Liver (tissue), 9 donors: ENCODE measurements around the gene NRDC. TPM values are rescaled to one million over a fixed set of nuclear protein-coding genes. Genes with fewer than 3 reads are reported as not detected.

Experiments
- DNase-seq: peaks from one replicate; pipeline ENCODE4 v3.0.0-alpha.2; 2017; ENCODE audit warnings: low spot score
- H3K27ac ChIP-seq, 2 donors: one replicate each; pipeline ENCODE4 v1.7.0; 2013; ENCODE audit warnings: inconsistent platforms in 2 of 2, low read length in 2 of 2, control low read depth in 1 of 2, low read depth in 1 of 2, mild to moderate bottlenecking in 1 of 2
- H3K27me3 ChIP-seq, 4 donors: one replicate each; pipeline versions ENCODE4 v1.6.1 to v1.7.0; 2013; ENCODE audit warnings: low read length in 3 of 4, inconsistent platforms in 1 of 4, mild to moderate bottlenecking in 1 of 4, moderate library complexity in 1 of 4; ENCODE audit not compliant: control insufficient read depth in 4 of 4, insufficient read depth in 4 of 4
- H3K36me3 ChIP-seq, 4 donors: one replicate each; pipeline versions ENCODE4 v1.6.1 to v1.7.0; 2013; ENCODE audit warnings: low read length in 3 of 4, mild to moderate bottlenecking in 3 of 4, low read depth in 1 of 4, moderate library complexity in 1 of 4; ENCODE audit not compliant: control insufficient read depth in 4 of 4, insufficient read depth in 3 of 4
- H3K4me1 ChIP-seq, 4 donors: one replicate each; pipeline versions ENCODE4 v1.6.1 to v1.7.0; 2013; ENCODE audit warnings: low read length in 3 of 4, mild to moderate bottlenecking in 3 of 4, moderate library complexity in 1 of 4; ENCODE audit not compliant: control insufficient read depth in 4 of 4, insufficient read depth in 4 of 4
- H3K4me3 ChIP-seq, 3 donors: one replicate each; pipeline versions ENCODE4 v1.6.1 to v1.7.0; 2013; ENCODE audit warnings: low read length in 3 of 3, control low read depth in 1 of 3, low read depth in 1 of 3, mild to moderate bottlenecking in 1 of 3
- H3K9ac ChIP-seq, 2 donors: one replicate each; pipeline ENCODE4 v1.7.0; 2013; ENCODE audit warnings: low read length in 2 of 2, mild to moderate bottlenecking in 2 of 2, moderate library complexity in 2 of 2, control low read depth in 1 of 2, low read depth in 1 of 2
- H3K9me3 ChIP-seq, 4 donors: one replicate each; pipeline versions ENCODE4 v1.6.1 to v1.7.0; 2013; ENCODE audit warnings: low read length in 3 of 4; ENCODE audit not compliant: control insufficient read depth in 4 of 4
- CTCF ChIP-seq: fragments of 150-350 bp; IDR thresholded peaks from 2 replicates; pipeline ENCODE4 v1.5.1; 2017; ENCODE audit warnings: improper control_type of control experiment, low read depth, low read length; ENCODE audit not compliant: missing input control
- EGR1 ChIP-seq, 2 donors: IDR thresholded peaks; 2 replicates each; pipeline ENCODE4 v1.6.1; 2016 to 2018; ENCODE audit warnings: antibody characterized with exemption in 2 of 2, low read depth in 2 of 2
- FOXA1 ChIP-seq: IDR thresholded peaks from 2 replicates; pipeline ENCODE4 v1.6.1; 2016; ENCODE audit warnings: antibody characterized with exemption
- FOXA2 ChIP-seq: IDR thresholded peaks from 2 replicates; pipeline ENCODE4 v1.6.1; 2016; ENCODE audit warnings: antibody characterized with exemption
- GABPA ChIP-seq, 2 donors: IDR thresholded peaks in 1 of 2; conservative IDR thresholded peaks in 1 of 2; 2 replicates each; pipeline ENCODE4 v1.6.1; 2016; ENCODE audit warnings: antibody characterized with exemption in 2 of 2, mild to moderate bottlenecking in 1 of 2, moderate library complexity in 1 of 2
- HNF4A ChIP-seq, 2 donors: conservative IDR thresholded peaks; 2 replicates each; pipeline ENCODE4 v1.6.1; 2016; ENCODE audit warnings: antibody characterized with exemption in 2 of 2, mild to moderate bottlenecking in 2 of 2
- HNF4G ChIP-seq: IDR thresholded peaks from 2 replicates; pipeline ENCODE4 v1.6.1; 2016; ENCODE audit warnings: antibody characterized with exemption
- JUND ChIP-seq, 2 donors: IDR thresholded peaks; 2 replicates each; pipeline ENCODE4 v1.6.1; 2016; ENCODE audit warnings: antibody characterized with exemption in 2 of 2
- NR2F2 ChIP-seq: IDR thresholded peaks from 2 replicates; pipeline ENCODE4 v1.6.1; 2016; ENCODE audit warnings: antibody characterized with exemption
- RAD21 ChIP-seq, 2 donors: IDR thresholded peaks; 2 replicates each; pipeline ENCODE4 v1.6.1; 2016; ENCODE audit warnings: antibody characterized with exemption in 2 of 2, mild to moderate bottlenecking in 2 of 2
- RXRA ChIP-seq, 2 donors: IDR thresholded peaks; 2 replicates each; pipeline ENCODE4 v1.6.1; 2017 to 2018; ENCODE audit warnings: antibody characterized with exemption in 2 of 2, mild to moderate bottlenecking in 1 of 2
- SP1 ChIP-seq: IDR thresholded peaks from 2 replicates; pipeline ENCODE4 v1.6.1; 2018; ENCODE audit warnings: antibody characterized with exemption, mild to moderate bottlenecking
- TAF1 ChIP-seq: conservative IDR thresholded peaks from 2 replicates; pipeline ENCODE4 v1.6.1; 2016; ENCODE audit warnings: antibody characterized with exemption, mild to moderate bottlenecking
- YY1 ChIP-seq: IDR thresholded peaks from 2 replicates; pipeline ENCODE4 v1.6.1; 2016; ENCODE audit warnings: antibody characterized with exemption, mild to moderate bottlenecking
- ZBTB33 ChIP-seq: IDR thresholded peaks from 2 replicates; pipeline ENCODE4 v1.6.1; 2016; ENCODE audit warnings: antibody characterized with exemption
- WGBS: extraction: QIAGEN DNeasy Blood & Tissue Kit; methylation state at CpG from one replicate; pipeline ENCODE4 v1.1.7; 2013; 5-methylcytosine and 5-hydroxymethylcytosine counted together
- polyA plus RNA-seq, 2 donors: library from polyadenylated mRNA; stranded (reverse) in 1 of 2; unstranded in 1 of 2; fragments of 200-250 nt in 1 of 2; fragments of >200 nt in 1 of 2; fragmentation: Nextera tagmentation in 1 of 2; extraction: Ambion mirVana in 1 of 2; gene quantifications; one replicate each; pipeline versions ENCODE4 v1.2.1 to v1.2.3, GENCODE V29; 2013 to 2015
- total RNA-seq, 2 donors: library from RNA; depleted of rRNA; stranded (reverse); fragments of >200 nt; gene quantifications; one replicate each; pipeline ENCODE4 v1.2.3, GENCODE V29; 2014
- TF ChIP-seq, protein P1 (sequence below): IDR thresholded peaks from 2 replicates; pipeline ENCODE4 v1.6.1; 2016; ENCODE audit warnings: antibody characterized with exemption
- TF ChIP-seq, protein P2 (sequence below): IDR thresholded peaks from 2 replicates; pipeline ENCODE4 v1.6.1; 2016; ENCODE audit warnings: antibody characterized with exemption, mild to moderate bottlenecking
- TF ChIP-seq, protein P3 (sequence below): IDR thresholded peaks from 2 replicates; pipeline ENCODE4 v1.6.1; 2016; ENCODE audit warnings: antibody characterized with exemption
- donor health status: healthy.
- donor health status: healthy.
- donor health status: healthy.
- donor health status: healthy.
- donor health status: healthy.

NRDC gene
- total and polyA plus RNA-seq, 4 donors: 42.8 to 88.7 (median 72.1) TPM

DNA sequence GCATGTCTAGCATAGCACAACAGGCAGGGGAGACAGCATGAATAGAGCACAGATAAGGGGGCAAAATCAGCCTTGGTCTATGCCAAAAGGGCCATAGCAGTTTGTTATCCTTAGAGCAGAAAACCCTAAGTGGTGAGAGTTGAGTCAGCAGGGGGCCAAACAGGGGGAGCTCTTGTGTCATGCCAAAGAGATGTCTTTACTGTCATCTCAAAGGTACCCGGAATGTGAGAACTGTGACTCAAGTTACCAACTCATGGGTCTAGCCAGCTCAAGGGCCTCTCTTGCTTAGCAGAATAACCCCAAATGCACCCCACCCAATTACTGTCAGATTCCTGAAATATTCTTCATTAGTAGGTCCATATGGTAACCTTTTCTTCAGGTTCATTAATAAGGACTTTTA is 45.9 kb upstream of the NRDC start:
- no peak overlapping the region for H3K9ac ChIP-seq
- no peak overlapping the region for H3K4me3 ChIP-seq
- no peak for DNase-seq
- H3K27ac ChIP-seq: no peak overlapping the region
- no peaks in the 10 kb centered on the region for H3K27me3 ChIP-seq
- TF ChIP-seq RAD21 (IDR thresholded peaks at IDR 0.05) (no peak), HNF4A (conservative IDR thresholded peaks at IDR 0.05) (no peak), GABPA (IDR thresholded peaks at IDR 0.05 in 1 of 2, conservative IDR thresholded peaks at IDR 0.05 in 1 of 2) (no peak), JUND (IDR thresholded peaks at IDR 0.05) (no peak), FOXA1 (no peak), ZBTB33 (no peak), TAF1 (no peak), YY1 (no peak), FOXA2 (no peak), NR2F2 (no peak), CTCF (no peak), RXRA (IDR thresholded peaks at IDR 0.05) (no peak), HNF4G (no peak), SP1 (no peak), EGR1 (IDR thresholded peaks at IDR 0.05; ENCODE audit: low read depth in 2 of 2) (no peak)
- TF ChIP-seq, protein P1, sequence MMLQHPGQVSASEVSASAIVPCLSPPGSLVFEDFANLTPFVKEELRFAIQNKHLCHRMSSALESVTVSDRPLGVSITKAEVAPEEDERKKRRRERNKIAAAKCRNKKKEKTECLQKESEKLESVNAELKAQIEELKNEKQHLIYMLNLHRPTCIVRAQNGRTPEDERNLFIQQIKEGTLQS: no peak
- TF ChIP-seq, protein P2, sequence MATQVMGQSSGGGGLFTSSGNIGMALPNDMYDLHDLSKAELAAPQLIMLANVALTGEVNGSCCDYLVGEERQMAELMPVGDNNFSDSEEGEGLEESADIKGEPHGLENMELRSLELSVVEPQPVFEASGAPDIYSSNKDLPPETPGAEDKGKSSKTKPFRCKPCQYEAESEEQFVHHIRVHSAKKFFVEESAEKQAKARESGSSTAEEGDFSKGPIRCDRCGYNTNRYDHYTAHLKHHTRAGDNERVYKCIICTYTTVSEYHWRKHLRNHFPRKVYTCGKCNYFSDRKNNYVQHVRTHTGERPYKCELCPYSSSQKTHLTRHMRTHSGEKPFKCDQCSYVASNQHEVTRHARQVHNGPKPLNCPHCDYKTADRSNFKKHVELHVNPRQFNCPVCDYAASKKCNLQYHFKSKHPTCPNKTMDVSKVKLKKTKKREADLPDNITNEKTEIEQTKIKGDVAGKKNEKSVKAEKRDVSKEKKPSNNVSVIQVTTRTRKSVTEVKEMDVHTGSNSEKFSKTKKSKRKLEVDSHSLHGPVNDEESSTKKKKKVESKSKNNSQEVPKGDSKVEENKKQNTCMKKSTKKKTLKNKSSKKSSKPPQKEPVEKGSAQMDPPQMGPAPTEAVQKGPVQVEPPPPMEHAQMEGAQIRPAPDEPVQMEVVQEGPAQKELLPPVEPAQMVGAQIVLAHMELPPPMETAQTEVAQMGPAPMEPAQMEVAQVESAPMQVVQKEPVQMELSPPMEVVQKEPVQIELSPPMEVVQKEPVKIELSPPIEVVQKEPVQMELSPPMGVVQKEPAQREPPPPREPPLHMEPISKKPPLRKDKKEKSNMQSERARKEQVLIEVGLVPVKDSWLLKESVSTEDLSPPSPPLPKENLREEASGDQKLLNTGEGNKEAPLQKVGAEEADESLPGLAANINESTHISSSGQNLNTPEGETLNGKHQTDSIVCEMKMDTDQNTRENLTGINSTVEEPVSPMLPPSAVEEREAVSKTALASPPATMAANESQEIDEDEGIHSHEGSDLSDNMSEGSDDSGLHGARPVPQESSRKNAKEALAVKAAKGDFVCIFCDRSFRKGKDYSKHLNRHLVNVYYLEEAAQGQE: no peak
- TF ChIP-seq, protein P3, sequence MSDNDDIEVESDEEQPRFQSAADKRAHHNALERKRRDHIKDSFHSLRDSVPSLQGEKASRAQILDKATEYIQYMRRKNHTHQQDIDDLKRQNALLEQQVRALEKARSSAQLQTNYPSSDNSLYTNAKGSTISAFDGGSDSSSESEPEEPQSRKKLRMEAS: no peak
- H3K9me3 ChIP-seq: no peaks in the 10 kb centered on the region
- H3K4me1 ChIP-seq: no peaks in the 10 kb centered on the region
- H3K36me3 ChIP-seq: no peaks in the 10 kb centered on the region
- 71% methylated on average over 1 of the region's 1 CpG for WGBS
